ENCODE measurements around the gene ZBTB26. TPM values are rescaled to one million over a fixed set of nuclear protein-coding genes. Genes with fewer than 3 reads are reported as not detected.

Gene ZBTB26
- total and polyA plus RNA-seq, 10 of the 15 experiments (the other 5 are each of a cell fraction or from before 2014, with no cell fraction given): 1.8 to 19.5 (median 4.5) TPM

- TF ChIP-seq ZBTB4 (CRISPR knock-in tag; IDR thresholded peaks at IDR 0.05) (no peak), TCF3 (IDR thresholded peaks at IDR 0.05; ENCODE audit: borderline replicate concordance, insufficient read depth, low read depth, low read length) (no peak)
These were observed 43.9 kb upstream of the ZBTB26 start (continued) for GRCh38 chr9:122975196-122975595.

GRCh38 chr9:122961139-122961538, 29.8 kb upstream of the ZBTB26 start:
- ChIA-PET POLR2A (interaction anchor here (1.0 kb wide), 1 partner anchor 29 kb away, joined by 3 read pairs; the partner anchor contains the start of gene ZBTB26), RAD21 (ENCODE audit: unreplicated experiment) (interaction anchor here (0.6 kb wide), 1 partner anchor 9 kb away, joined by 3 read pairs; no protein-coding TSS in a partner anchor), CTCF (interaction anchor here (1.0 kb wide), 1 partner anchor 10 kb away, joined by 3 read pairs; no protein-coding TSS in a partner anchor), SMC1A (ENCODE audit: uncharacterized antibody, unreplicated experiment) (interaction anchor here (1.7 kb wide), 1 partner anchor 48 kb away, joined by 7 read pairs; the partner anchor contains the start of gene ZBTB6)
- peaks cover under 1% of the 10 kb centered on the region for H3K79me2 ChIP-seq (ENCODE audit: control insufficient read depth, insufficient read depth, low read length)
- H4K20me1 ChIP-seq (ENCODE audit: control insufficient read depth, insufficient read depth): no peaks in the 10 kb centered on the region
- no peak overlapping the region for H3K9ac ChIP-seq (ENCODE audit: control insufficient read depth, insufficient read depth, low read length)
- H2AFZ ChIP-seq (ENCODE audit: control insufficient read depth, low read depth, low read length): no peak overlapping the region
- 96% methylated on average over 1 of the region's 1 CpG for WGBS (ENCODE audit: insufficient coverage, insufficient replicate concordance, low lambda C conversion rate, missing lambda C conversion rate)
- no peak for FAIRE-seq
- H3K27ac ChIP-seq (ENCODE audit: control insufficient read depth, insufficient read depth): no peak overlapping the region
- no peaks in the 10 kb centered on the region for H3K27me3 ChIP-seq (replicated peaks in 1 of 2; ENCODE audit: control insufficient read depth in 2 of 2, insufficient read depth in 2 of 2, low read length in 1 of 2)
- no peak for TF ChIP-seq USF2 (IDR thresholded peaks at IDR 0.05; ENCODE audit: borderline replicate concordance, low read depth, low read length)
- no peak for TF ChIP-seq RFX5 (IDR thresholded peaks at IDR 0.05; ENCODE audit: low read depth, low read length)
- TF ChIP-seq ZZZ3 (IDR thresholded peaks at IDR 0.05; ENCODE audit: control insufficient read depth, insufficient read length, low read depth): no peak
- TF ChIP-seq NFYA (IDR thresholded peaks at IDR 0.05; ENCODE audit: borderline replicate concordance, low read depth, low read length): no peak
- TF ChIP-seq POLR2A (IDR thresholded peaks at IDR 0.05; ENCODE audit: low read depth, low read length): no peak
- no peak for TF ChIP-seq PRDM15 (CRISPR knock-in tag; IDR thresholded peaks at IDR 0.05)
- no peak for TF ChIP-seq EED (IDR thresholded peaks at IDR 0.05; ENCODE audit: low read depth)
- TF ChIP-seq ELK1 (IDR thresholded peaks at IDR 0.05; ENCODE audit: low read depth, low read length): no peak
- TF ChIP-seq IRF3 (IDR thresholded peaks at IDR 0.05): no peak
- no peak for TF ChIP-seq SMARCA5 (IDR thresholded peaks at IDR 0.05)
- no peak overlapping the region for H3K4me2 ChIP-seq (ENCODE audit: control insufficient read depth, insufficient read depth)
- H3K9me3 ChIP-seq (replicated peaks; ENCODE audit: control insufficient read depth, insufficient read depth, low read length): peaks cover 2% of the 10 kb centered on the region; the same call in 1 of the 3 replicates
- no TSS peak for BruUV-seq (replicated peaks)
- no peak overlapping the region for H3K4me3 ChIP-seq
- intact Hi-C loops (cut with micrococcal nuclease; ENCODE audit: unreplicated experiment) (no loop called here), in situ Hi-C loops (cut with MboI) (no loop called here)
- no peaks in the 10 kb centered on the region for H3K4me1 ChIP-seq (ENCODE audit: control insufficient read depth, insufficient read depth, low read length)
- ATAC-seq: no peak
- DNase-seq (ENCODE audit: low read depth, low spot score): no peak
- peaks cover 2% of the 10 kb centered on the region in 2 experiments; a peak in 2 of 4 replicates for H3K36me3 ChIP-seq (ENCODE audit: control insufficient read depth in 2 of 2, insufficient read depth in 2 of 2, low read length in 1 of 2)
